HepG2 (cell line): Measurements from ENCODE around the gene TRIM7. TPM values are rescaled to one million over a fixed set of nuclear protein-coding genes. Genes with fewer than 3 reads are reported as not detected.

ENCODE experiments used
- CEBPB ChIP-seq: IDR thresholded peaks from 2 replicates; pipeline ENCODE4 v1.6.1; 2011; ENCODE audit warnings: low read depth, low read length, improper control_type of control experiment, borderline replicate concordance
- HNRNPLL ChIP-seq: fragments of 200-400 bp; formaldehyde crosslinking; IDR thresholded peaks from 2 replicates; pipeline ENCODE4 v1.6.1; 2017; ENCODE audit warnings: mild to moderate bottlenecking, low read depth, low read length; ENCODE audit not compliant: poor library complexity, severe bottlenecking
- JUNB ChIP-seq: sonication (generic); formaldehyde crosslinking; IDR thresholded peaks from 2 replicates; pipeline ENCODE4 v1.8.0; 2022; ENCODE audit warnings: missing genetic modification reagents, mild to moderate bottlenecking, borderline replicate concordance
- KAT8 ChIP-seq: IDR thresholded peaks from 2 replicates; pipeline ENCODE4 v1.6.1; 2016; ENCODE audit warnings: missing genetic modification reagents, missing compliant biosample characterization
- SAP130 ChIP-seq: IDR thresholded peaks from 2 replicates; pipeline ENCODE4 v1.6.1; 2016; ENCODE audit warnings: low read depth
- ZBTB38 ChIP-seq: sonication (generic); formaldehyde crosslinking; IDR thresholded peaks from 2 replicates; pipeline ENCODE4 v1.5.1; 2020; ENCODE audit warnings: mild to moderate bottlenecking, missing genetic modification reagents
- ZNF224 ChIP-seq: sonication (generic); formaldehyde crosslinking; IDR thresholded peaks from 2 replicates; pipeline ENCODE4 v1.5.0; 2020; ENCODE audit warnings: mild to moderate bottlenecking, missing genetic modification reagents
- ZSCAN30 ChIP-seq: sonication (generic); formaldehyde crosslinking; IDR thresholded peaks from 2 replicates; pipeline ENCODE4 v1.5.0; 2020; ENCODE audit warnings: mild to moderate bottlenecking, missing genetic modification reagents
- polyA plus RNA-seq, 8 experiments: library from polyadenylated mRNA; depleted of rRNA in 3 of 8; stranded (reverse) in 7 of 8; unstranded in 1 of 8; fragments of >200 nt; fragmentation: Illumina TruSeq in 4 of 8; extraction: Trizol in 4 of 8; gene quantifications; 2 replicates each; pipeline versions ENCODE4 v1.2.1 to v1.2.3, GENCODE V29; 2011 to 2016; ENCODE audit warnings: low read depth in 4 of 8, missing spikeins in 1 of 8, mixed read lengths in 1 of 8; ENCODE audit not compliant: insufficient read depth in 1 of 8
- total RNA-seq, 5 experiments: library from RNA; depleted of rRNA; stranded (reverse); fragments of >200 nt; fragmentation: Illumina TruSeq; extraction: Trizol; gene quantifications; 2 replicates each; pipeline ENCODE4 v1.2.3, GENCODE V29; 2016; ENCODE audit warnings: low read depth in 1 of 5
- TF ChIP-seq, protein P1 (sequence below): sonication (generic); formaldehyde crosslinking; IDR thresholded peaks from 2 replicates; pipeline ENCODE4 v1.4.0; 2020; ENCODE audit warnings: missing genetic modification reagents
- TF ChIP-seq, protein P2 (sequence below): IDR thresholded peaks from 2 replicates; pipeline ENCODE4 v1.6.1; 2016; ENCODE audit warnings: control low read depth
- TF ChIP-seq, protein P3 (sequence below): sonication (generic); formaldehyde crosslinking; IDR thresholded peaks from 2 replicates; pipeline ENCODE4 v1.5.1; 2020; ENCODE audit warnings: missing genetic modification reagents, mild to moderate bottlenecking, borderline replicate concordance
- TF ChIP-seq, protein P4 (sequence below): sonication (generic); formaldehyde crosslinking; IDR thresholded peaks from 2 replicates; pipeline ENCODE4 v1.5.1; 2020; ENCODE audit warnings: missing genetic modification reagents, mild to moderate bottlenecking, borderline replicate concordance
- TF ChIP-seq, protein P5 (sequence below): sonication (generic); formaldehyde crosslinking; IDR thresholded peaks from 2 replicates; pipeline ENCODE4 v1.8.0; 2022; ENCODE audit warnings: missing genetic modification reagents, mild to moderate bottlenecking, moderate library complexity, borderline replicate concordance

Gene TRIM7
- total and polyA plus RNA-seq, 2 of the 13 experiments (the other 11 are each of a cell fraction or from before 2014, with no cell fraction given) = 0.13 TPM; not detected in 1

DNA sequence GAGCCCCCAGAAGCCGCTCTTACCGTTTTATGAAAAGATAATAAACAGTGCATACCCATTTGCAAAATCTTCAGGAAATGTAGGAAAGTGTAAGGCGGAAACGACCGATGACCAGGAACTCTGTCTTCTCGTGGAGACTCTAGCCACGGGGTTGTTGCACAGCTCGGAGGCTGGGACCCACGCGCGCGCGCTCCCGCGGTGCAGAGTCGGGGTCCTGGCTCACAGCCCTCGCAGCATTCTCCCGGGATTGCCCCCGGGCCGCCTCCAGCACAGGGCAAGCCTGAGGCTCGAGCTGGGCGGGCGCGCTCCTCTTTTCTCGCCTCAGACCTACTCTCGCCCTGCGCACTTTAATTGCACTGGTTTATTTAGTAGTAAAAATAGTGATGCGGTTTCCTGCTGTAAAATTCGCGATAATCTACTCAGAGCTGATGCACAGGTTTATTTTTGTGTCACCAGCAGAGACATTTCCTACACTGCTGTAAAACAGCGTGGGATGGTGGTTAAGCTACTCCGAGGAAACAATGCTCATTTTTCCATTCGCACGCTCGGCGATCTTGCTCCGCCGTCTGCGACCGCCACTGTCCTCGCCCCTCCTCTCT is 15.5 kb downstream of the TRIM7 start (continued):
- TF ChIP-seq, protein P1, sequence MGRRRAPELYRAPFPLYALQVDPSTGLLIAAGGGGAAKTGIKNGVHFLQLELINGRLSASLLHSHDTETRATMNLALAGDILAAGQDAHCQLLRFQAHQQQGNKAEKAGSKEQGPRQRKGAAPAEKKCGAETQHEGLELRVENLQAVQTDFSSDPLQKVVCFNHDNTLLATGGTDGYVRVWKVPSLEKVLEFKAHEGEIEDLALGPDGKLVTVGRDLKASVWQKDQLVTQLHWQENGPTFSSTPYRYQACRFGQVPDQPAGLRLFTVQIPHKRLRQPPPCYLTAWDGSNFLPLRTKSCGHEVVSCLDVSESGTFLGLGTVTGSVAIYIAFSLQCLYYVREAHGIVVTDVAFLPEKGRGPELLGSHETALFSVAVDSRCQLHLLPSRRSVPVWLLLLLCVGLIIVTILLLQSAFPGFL = no peak
- 0 out of 2 replicates have a peak, but pooled peaks have one; percentile 3 for TF ChIP-seq ZBTB38 (CRISPR knock-in tag)
- TF ChIP-seq KAT8 = no peak
- peak; percentile 20 for TF ChIP-seq HNRNPLL
- TF ChIP-seq, protein P2, sequence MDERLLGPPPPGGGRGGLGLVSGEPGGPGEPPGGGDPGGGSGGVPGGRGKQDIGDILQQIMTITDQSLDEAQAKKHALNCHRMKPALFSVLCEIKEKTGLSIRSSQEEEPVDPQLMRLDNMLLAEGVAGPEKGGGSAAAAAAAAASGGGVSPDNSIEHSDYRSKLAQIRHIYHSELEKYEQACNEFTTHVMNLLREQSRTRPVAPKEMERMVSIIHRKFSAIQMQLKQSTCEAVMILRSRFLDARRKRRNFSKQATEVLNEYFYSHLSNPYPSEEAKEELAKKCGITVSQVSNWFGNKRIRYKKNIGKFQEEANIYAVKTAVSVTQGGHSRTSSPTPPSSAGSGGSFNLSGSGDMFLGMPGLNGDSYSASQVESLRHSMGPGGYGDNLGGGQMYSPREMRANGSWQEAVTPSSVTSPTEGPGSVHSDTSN (CRISPR knock-in tag) = no peak
- no peak for TF ChIP-seq ZNF224 (CRISPR knock-in tag)
- no peak for TF ChIP-seq ZSCAN30 (CRISPR knock-in tag)
- TF ChIP-seq, protein P3, sequence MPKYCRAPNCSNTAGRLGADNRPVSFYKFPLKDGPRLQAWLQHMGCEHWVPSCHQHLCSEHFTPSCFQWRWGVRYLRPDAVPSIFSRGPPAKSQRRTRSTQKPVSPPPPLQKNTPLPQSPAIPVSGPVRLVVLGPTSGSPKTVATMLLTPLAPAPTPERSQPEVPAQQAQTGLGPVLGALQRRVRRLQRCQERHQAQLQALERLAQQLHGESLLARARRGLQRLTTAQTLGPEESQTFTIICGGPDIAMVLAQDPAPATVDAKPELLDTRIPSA = no peak
- TF ChIP-seq, protein P4, sequence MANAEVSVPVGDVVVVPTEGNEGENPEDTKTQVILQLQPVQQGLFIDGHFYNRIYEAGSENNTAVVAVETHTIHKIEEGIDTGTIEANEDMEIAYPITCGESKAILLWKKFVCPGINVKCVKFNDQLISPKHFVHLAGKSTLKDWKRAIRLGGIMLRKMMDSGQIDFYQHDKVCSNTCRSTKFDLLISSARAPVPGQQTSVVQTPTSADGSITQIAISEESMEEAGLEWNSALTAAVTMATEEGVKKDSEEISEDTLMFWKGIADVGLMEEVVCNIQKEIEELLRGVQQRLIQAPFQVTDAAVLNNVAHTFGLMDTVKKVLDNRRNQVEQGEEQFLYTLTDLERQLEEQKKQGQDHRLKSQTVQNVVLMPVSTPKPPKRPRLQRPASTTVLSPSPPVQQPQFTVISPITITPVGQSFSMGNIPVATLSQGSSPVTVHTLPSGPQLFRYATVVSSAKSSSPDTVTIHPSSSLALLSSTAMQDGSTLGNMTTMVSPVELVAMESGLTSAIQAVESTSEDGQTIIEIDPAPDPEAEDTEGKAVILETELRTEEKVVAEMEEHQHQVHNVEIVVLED (CRISPR knock-in tag) = no peak
- no peak for TF ChIP-seq JUNB (CRISPR knock-in tag)
- TF ChIP-seq, protein P5, sequence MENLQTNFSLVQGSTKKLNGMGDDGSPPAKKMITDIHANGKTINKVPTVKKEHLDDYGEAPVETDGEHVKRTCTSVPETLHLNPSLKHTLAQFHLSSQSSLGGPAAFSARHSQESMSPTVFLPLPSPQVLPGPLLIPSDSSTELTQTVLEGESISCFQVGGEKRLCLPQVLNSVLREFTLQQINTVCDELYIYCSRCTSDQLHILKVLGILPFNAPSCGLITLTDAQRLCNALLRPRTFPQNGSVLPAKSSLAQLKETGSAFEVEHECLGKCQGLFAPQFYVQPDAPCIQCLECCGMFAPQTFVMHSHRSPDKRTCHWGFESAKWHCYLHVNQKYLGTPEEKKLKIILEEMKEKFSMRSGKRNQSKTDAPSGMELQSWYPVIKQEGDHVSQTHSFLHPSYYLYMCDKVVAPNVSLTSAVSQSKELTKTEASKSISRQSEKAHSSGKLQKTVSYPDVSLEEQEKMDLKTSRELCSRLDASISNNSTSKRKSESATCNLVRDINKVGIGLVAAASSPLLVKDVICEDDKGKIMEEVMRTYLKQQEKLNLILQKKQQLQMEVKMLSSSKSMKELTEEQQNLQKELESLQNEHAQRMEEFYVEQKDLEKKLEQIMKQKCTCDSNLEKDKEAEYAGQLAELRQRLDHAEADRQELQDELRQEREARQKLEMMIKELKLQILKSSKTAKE (CRISPR knock-in tag) = no peak
- TF ChIP-seq SAP130 = peak; percentile 22; the same call in 1 of the 2 replicates
- TF ChIP-seq CEBPB = no peak
